HG03378 (cell line): ENCODE results near the gene FHIT.

Experiments used
- ATAC-seq: cut with Tn5 transposase; IDR thresholded peaks from one replicate; pipeline ENCODE4 v1.9.1; 2021; ENCODE audit warnings: mild to moderate bottlenecking, moderate library complexity; ENCODE audit not compliant: unreplicated experiment

FHIT gene

DNA sequence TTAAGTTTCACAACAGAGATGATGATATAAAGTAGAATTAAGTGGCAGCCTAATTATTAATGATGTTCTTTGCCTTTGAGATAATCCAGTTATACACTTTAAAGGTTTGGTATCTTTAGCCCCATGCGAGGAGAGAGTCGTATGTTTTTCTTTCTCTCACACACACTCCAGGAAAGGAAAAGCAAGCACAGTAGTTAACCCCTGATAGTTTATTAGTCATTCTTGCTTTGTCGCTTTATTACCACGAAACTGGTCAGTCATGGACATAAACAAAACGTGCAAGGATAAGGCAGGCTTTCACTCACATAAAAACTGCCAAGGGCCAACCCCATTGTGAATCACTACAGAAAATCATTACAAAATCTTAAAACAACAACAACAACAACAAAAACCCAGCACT lies 866.9 kb downstream of the FHIT start:
- no peak for ATAC-seq

DNA sequence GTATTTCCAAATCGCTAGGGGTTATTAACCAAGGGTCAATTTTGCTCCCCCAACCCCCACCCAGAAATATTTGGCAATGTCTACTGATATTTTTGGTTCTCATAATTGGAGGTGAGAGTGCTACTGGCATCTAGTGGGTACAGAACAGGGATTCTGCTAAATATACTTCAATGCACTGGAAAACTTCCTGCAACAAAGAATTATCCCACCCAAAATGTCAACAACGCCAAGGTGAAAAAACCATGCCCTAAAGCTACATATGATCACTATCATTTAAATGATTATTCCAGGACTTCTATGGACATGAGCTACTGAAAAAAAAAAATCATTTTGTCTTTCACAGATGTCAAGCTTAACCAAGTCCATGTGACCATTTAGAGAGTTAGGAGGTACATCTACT lies 867.9 kb downstream of the FHIT start:
- no peak for ATAC-seq

DNA sequence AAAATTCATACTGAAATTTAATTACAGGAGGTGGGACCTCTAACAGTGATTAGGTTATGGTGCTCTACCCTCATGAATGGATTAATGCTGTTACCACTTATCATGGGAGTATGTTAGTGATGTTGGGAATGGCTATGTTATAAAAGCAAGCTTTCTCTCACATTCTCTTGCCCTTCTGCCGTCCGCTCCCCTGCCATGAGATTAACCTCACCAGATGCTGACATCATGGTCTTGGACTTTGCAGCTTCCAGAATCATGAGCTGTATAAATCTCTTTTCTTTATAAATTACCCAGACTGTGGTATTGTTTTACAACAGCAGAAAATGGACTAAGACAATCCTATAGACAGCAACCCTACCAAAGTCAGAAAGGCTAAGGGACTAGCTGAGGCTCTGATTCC lies 884.8 kb downstream of the FHIT start:
- no peak for ATAC-seq

DNA sequence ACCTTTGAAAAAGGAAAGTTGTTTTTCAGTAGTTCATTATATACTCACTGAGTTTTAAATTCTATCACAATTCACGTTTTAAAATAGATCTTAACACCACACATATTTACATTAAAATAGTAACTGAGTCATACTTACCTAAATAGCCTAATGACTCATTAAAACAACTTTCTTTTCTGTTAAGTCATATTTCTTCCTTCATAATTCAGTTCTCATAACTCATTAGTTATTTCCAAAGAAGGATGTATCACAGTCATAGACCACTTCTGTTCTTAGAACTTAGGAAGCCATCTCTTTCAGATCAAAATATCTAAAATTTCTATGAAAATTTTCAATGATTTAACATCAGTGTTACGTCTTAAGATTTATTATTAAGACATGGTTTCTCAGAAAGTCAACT lies 885.9 kb downstream of the FHIT start:
- ATAC-seq: no peak

DNA sequence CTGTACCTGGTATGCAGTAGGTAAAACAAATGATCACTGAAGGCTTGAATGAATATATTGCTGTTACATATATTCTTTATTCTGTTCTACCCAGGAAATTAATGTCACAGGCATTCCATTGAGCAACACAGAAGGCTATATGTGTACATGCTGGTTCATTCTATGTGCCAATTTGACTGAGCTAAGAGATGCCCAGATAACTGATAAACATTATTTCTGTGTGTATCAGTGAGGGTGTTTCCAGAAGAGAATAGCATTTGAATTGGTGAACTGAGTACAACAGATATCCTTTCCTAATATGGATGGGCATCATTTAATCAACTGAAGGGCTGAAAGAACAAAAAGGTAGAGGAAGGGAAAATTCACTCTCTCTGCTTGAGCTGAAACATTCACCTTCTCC lies 886.8 kb downstream of the FHIT start:
- no peak for ATAC-seq

DNA sequence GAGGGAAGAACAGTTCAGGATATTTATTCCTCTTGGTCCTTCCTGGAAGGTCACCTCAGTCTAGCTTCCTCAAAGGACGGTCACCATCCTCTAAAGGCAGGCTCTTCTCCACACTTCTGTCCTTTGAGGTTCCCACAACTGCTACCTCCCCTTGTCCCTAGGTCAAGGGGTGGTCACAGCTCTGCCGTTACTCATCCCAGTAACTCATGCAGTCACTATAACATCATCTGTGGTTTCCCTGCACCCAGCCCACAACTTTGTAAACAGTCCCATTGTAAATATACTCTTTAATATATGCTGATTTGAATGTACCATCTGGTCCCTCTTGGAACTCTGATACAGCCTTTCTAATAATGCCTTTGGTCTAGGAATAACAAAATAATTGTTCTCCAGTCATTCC lies 887.4 kb downstream of the FHIT start:
- no peak for ATAC-seq

DNA sequence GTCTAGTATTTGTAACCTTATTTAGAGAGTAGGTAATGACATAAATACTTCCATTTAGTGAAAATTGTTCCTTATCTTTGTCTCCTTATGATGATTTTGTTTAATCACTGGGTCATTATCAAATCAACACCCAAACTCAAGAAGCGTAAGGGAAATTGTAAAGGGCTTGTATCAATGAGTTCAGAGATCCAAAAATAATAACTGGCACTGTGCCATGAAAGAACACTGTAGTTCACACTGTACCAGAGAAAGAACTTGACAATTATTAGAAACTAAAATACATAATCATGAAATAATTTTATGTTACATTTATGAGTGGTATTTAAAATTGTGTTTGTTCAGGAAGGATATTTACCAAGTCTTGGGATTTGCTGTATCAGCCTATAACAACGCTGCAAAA lies 895.4 kb downstream of the FHIT start:
- ATAC-seq: no peak

DNA sequence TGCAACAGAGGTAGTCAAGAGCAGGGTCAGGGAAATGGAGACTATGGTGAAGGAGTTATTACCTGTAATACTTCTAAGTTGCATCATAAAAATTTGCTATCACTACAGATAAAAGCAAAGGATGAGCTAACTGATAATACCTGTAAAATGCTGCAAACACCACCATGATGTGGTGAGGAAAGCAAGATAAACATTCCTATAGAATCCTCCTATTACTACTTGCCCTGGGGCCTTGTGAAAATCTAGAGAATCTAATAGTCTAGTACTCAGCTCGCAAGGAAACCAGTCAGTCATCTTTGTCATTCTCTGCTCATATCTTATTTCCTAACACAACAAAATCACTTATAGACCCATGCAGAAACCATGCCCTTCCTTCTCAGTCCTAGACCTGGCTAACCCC lies 899.8 kb downstream of the FHIT start:
- ATAC-seq: no peak

DNA sequence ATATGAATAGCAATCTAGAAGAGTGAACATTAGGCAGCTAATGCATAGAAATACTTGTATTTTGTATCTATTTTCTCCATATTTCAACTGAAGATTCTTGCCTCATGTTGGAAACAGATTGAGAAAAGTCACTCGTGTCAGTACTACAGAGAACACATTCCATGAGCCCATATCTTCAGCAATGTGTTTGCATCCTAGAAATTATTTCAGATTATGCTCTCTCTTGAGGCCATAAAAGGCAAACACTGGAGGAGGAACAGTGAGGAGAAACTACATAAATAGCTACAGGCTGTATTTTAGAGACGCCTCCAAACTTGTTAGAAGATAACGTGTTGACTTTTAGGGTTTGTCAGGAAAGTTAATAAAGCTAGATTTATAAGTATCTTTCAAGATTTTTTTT lies 906.9 kb downstream of the FHIT start:
- no peak for ATAC-seq

DNA sequence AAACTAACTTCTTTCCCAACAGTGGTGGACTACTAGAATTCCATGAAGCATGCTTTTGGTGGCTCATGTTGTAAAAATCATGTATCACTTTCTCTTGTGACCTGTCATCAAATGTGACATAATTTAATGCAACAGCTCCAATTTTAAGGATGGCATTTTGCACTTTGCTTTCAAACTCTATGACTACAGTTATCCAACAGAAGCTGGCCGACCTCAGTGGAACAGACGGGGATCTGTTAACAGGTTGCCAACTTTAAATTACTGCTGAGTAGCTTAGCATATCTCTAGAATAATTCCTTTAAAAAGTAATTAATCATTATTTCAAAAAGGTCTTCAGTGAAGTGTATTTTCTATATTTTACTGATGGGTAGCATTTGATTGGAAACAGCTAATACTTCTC lies 907.4 kb downstream of the FHIT start:
- no peak for ATAC-seq

DNA sequence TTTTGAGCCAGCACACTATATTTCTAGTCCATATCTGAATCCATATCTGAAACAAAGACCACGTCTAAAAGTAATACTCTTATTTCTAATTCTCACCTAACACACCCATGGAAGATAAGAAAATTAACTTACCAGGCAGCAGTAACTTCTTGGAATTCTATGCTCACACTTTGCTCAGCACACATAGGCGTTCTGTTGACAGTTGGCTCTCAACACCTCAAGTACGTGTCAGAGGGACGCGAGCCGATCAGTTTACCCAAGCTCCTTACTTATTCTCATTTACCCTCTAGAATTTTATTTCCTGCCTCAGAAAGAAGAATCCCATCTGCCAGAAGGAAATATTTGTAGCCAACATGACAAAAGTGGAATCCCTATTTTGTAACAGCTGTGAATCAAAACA lies 911.9 kb downstream of the FHIT start:
- no peak for ATAC-seq

DNA sequence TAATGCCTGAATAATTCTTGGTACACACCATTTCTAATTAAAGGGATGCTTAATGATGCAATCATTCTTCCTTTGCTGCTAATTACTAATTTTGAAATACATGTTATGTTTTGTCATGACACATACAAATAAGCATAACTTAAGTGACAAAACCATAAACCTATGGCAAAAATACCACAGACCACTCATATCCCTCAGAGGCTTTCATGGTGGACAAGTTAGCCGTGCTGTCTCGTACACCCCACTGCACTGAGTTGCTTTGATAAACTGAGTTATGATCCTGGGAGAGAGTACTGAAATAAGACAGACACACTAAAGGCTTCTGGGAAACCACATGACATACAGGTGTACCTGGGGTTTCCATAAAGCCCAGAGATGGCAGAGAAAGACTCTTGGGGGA lies 913.8 kb downstream of the FHIT start:
- no peak for ATAC-seq

DNA sequence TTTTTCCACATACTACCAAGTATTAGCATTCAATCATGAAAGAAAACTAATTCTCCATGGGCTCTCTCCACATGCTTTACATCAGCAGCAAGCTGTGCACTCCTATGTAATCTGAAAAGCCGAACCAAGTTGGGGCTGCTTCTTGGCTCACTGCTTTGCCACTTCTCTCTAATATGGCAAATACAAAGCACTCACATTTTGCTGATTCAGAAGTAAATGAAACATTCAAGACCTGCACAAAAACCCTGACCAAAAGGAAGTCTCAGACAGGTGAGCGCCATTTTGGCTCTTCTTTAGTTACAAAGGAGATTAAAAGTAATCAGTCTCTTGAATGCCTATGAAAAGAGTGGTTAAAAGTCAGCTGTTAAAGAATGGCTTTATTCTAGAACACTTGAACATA lies 915.2 kb downstream of the FHIT start:
- no peak for ATAC-seq

DNA sequence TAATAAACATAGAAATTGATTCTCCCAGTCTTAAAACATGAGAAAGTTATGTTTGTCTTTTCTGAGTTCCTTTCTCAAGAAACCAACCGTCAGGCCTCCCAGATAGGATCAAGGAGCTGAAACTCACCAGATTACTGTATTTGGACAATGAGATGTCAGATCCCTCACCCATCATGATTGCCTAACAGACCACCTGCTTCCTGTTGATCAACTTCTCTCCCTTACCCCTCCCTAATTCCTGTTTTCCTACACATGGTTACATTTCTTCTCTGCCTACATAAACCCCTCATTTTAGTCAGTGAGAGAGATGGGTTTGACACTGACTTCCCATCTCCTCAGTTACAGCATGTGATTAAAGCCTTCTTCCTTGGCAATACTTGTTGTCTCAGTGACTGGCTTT lies 917.5 kb downstream of the FHIT start:
- ATAC-seq: no peak

DNA sequence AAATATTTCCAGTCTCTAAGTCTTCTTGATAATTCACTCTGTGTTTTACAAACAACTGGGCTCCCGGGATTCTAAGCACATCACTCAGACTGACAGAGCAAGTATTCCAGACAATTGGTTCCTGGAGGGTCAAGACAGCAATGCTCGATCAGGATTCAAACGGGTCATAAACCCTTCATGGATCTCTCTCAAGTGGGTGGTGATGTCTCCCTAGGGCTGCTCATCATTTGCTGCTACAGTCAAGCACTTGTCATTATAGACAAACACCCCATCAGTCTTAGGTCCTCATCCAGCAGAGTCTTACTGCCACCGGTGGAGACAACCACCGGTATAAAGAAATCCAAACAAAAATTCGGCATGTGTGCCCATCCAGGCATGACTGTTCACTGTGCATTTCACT lies 921.1 kb downstream of the FHIT start:
- no peak for ATAC-seq

DNA sequence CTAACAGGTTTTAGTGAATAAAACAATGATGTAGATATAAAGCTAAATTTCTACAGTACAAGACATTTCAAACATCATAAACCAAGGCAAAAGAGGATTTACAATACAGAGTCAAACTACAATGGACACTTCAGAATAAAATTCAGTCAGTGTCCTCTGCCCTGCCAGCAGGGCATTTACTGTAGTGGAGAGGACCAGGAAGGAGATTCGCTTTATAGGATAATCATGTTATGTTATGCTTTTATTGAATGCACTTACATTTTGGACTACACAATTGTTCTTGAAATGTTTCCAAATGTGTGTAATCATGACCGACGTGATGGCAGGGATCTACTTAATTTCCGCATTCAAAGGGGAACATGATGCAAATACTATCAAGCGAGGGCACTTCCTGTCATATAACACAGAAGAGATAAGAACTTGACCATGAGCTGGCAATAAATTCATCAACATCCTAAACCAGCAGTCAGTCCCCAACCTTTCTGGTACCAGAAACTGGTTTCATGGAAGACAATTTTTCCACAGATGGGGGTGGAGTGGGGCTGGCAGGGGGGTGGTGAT lies 925.6 kb downstream of the FHIT start:
- ATAC-seq: no peak

DNA sequence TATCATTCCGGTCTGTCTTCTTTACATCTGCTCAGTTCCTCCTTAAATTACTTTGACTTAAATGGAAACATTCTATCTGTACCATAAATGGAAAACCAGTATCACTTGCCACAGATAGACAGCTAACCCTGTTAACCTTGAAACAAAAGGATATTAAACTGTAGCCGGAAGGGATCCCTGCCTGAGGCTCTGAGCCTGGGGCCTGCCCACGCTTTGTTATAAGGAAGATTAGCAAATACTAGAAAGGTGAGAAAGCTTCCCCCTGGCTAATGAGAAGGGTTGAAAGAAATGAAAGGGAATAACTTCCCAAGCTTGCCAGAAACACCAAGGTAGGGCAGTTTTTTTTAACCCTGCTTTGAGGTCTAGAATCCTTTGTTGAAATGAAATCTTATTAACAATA lies 927.6 kb downstream of the FHIT start:
- no peak for ATAC-seq

DNA sequence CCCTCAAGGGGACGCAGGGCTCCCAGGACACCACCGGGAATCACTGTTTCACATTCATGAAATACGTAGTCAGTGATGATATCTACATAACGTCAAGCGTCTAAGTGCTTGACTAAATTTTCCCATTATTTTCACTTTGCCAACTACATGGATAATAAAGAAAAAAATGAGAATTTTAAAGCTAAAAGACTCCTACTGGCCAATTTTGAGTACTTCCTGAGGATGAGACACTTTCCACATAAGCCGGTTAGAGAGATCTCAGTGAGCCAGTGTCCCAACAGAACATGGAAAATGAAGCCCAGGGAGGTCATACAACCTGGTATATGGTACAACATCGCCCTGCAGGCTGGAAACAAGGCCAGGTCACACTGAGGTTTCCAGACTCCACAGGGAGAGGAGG lies 928.1 kb downstream of the FHIT start:
- no peak for ATAC-seq

DNA sequence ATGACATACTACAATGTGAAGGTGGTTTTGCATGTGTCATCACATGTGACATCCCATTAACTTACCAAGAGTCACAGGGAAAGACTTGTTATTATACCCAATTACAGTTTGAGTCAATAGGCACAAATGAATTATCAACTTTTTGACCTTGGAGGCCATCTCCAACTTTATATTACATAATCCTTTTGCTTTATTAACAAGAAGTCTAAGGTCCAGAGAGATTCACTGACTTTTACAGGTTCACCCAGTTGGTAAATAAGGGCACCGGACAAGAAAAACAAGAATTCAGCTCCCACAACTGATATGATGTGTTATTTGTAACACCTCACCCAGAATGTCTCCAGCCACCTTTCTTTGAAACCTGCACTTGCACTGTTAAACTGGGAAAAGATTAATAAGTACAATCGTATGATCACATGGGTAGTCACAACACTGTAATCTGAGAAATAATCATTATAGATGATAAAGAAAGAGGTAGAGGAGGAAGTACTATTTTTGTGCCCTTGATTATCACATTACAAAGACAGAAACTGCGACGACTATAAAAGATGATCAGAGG lies 928.9 kb downstream of the FHIT start:
- no peak for ATAC-seq

DNA sequence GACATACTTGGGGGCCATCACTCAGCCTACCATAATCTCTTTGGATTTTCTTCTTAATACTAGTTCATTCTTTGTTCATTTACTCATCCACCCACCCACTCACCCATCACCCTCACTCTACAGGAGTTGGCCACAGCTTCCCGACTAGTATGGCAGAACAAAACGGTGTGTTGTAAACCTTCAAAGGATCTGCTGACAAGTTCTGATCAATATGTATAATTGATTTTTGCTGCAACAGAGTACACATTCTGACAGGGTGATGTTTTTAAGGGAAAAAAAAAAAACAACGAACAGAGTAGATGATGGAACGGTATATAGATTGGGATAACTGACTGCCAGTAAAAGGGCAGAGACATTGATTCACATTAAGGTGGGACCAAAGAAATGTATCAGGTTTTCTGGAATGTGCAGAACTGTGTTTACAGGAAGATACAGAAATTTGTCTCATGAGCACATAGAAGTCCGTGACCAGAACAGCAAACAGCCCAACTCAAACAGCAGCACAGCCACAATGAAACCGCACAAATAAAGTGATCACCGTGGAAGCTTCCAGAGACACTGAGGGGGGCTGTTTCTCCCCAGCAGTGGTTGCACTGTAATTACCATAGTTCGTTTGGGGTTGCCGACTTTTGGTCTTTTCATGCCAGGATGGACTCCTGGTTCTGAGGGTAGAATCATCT lies 931.9 kb downstream of the FHIT start:
- no peak for ATAC-seq

DNA sequence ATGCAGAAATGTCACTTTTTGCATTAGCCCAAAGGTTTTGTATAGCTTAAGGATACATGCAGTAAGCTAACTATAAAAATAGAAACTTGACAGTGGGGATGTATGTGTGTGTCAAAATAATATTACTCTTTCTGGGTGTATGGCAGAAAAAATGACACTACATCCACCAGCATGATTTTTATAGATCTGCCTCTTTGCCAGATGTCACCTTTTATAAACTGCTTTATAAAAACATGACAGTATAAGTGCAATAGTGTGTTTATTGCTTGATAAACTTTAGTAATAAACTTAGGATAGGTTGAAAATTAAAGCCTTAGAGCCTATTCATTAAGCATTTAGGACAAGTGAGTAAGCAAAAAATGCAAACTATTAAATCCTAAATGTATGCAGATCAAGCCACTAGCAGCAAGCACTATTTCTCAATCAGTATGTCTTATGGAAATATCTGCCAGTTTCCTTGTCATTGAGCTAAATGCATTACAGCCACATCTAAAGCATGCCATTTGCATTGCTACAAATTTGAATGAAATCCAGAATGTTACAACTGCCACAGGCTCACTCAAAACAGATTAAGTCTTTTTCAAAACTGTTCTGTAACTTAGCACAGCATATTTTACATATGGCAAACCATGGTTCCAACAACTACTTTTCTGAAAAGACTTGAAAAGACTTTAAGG lies 935.0 kb downstream of the FHIT start:
- ATAC-seq: no peak

DNA sequence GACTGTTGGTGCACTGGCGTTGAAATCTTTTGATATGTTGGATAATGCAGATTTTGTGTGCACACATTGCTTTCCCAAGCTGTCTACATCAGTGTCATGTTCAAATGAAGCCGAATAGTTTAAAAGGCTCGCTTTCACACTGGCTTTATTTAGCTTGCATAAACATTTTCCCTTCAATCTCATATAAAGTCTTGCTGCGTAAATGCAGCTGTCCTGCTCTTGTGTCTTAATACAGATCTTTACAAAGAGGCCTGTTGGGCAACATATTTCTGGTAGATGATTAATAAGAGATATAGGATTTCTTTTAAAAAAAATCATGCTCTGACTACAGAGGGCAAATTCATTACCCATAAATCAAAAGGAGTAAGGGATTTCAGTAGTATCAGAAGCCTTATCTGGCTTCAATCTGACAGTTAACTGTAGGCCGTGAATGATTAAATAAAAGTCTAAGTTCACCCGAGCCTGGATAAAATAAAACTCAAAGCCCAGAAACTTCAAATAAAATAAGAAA lies 937.2 kb downstream of the FHIT start:
- ATAC-seq: no peak
